HepG2 (cell line): ENCODE results near the gene PET100. TPM values are rescaled to one million over a fixed set of nuclear protein-coding genes. Genes with fewer than 3 reads are reported as not detected.

Source experiments
- ATAC-seq: fragments of 200-7000 bp; cut with Tn5 transposase; 3 replicates; pipeline ENCODE4 v1.9.1; 2020; ENCODE audit warnings: mild to moderate bottlenecking, moderate library complexity
- BruUV-seq: library from RNA; stranded (reverse); fragments of 400-500 nt; replicated peaks from 2 replicates; lab custom pipeline; 2021; lab: Mats Ljungman, UMichigan
- CTCF ChIA-PET: fragments of 300-600 bp; formaldehyde crosslinking; extraction: SDS; loops from one replicate; lab custom pipeline; 2021; ENCODE audit warnings: low total read pairs, inconsistent platforms, low intra/inter-chr PET ratio; lab: Yijun Ruan, JAX
- POLR2A ChIA-PET: fragments of 350-600 bp; sonication (Branson Sonifier 250); formaldehyde crosslinking; loops from one replicate; lab custom pipeline; 2020; ENCODE audit warnings: antibody characterized with exemption, inconsistent platforms; lab: Yijun Ruan, JAX
- DNase-seq: peaks from one replicate; pipeline ENCODE4 v3.0.0-alpha.2; 2015; ENCODE audit warnings: low spot score
- FAIRE-seq: peaks from 3 replicates; lab custom pipeline; 2011; peaks lifted over from hg19 to GRCh38; lab: Jason Lieb, UNC
- H2AFZ ChIP-seq: one replicate; pipeline ENCODE4 v1.6.1; 2011; ENCODE audit warnings: low read length, inconsistent platforms
- H3K27ac ChIP-seq: fragments of 300-600 bp; 3 replicates; pipeline ENCODE4 v1.8.0; 2011; ENCODE audit warnings: mixed run types, mild to moderate bottlenecking, mixed read lengths, low read length, inconsistent platforms; ENCODE audit not compliant: insufficient read depth; ENCODE audit errors: extremely low read length
- H3K27me3 ChIP-seq, 2 experiments: fragments of 200-600 bp in 1 of 2; 2 replicates in 1 of 2; 3 replicates in 1 of 2; pipeline versions ENCODE4 v1.6.0 to v1.8.0; 2011; ENCODE audit warnings: low read length in 2 of 2, mild to moderate bottlenecking in 2 of 2, moderate library complexity in 2 of 2, inconsistent platforms in 1 of 2; ENCODE audit not compliant: insufficient read depth in 2 of 2, control insufficient read depth in 1 of 2
- H3K36me3 ChIP-seq, 2 experiments: fragments of 200-600 bp in 1 of 2; replicated peaks in 1 of 2; 2 replicates in 1 of 2; 3 replicates in 1 of 2; pipeline versions ENCODE4 v1.5.1 to v1.8.0; 2011; ENCODE audit warnings: low read length in 2 of 2, inconsistent platforms in 1 of 2; ENCODE audit not compliant: insufficient read depth in 2 of 2, control insufficient read depth in 1 of 2
- H3K4me1 ChIP-seq: 2 replicates; pipeline ENCODE4 v1.5.1; 2012; ENCODE audit warnings: low read length, inconsistent platforms; ENCODE audit not compliant: insufficient read depth
- H3K4me2 ChIP-seq: 2 replicates; pipeline ENCODE4 v1.6.0; 2011; ENCODE audit warnings: low read depth, low read length, inconsistent platforms
- H3K4me3 ChIP-seq, 3 experiments: fragments of 200-600 bp in 1 of 3; sonication (generic), shearing (Covaris generic) in 1 of 3; replicated peaks in 1 of 3; 2 replicates each; pipeline ENCODE4 v1.5.1; 2011 to 2016; ENCODE audit warnings: low read length in 3 of 3, inconsistent platforms in 2 of 3, low read depth in 2 of 3, mild to moderate bottlenecking in 2 of 3, control low read depth in 1 of 3, mixed read lengths in 1 of 3; ENCODE audit not compliant: insufficient read depth in 1 of 3
- H3K79me2 ChIP-seq: one replicate; pipeline ENCODE4 v1.6.1; 2011; ENCODE audit warnings: low read length, inconsistent platforms; ENCODE audit not compliant: insufficient read depth
- H3K9ac ChIP-seq: 2 replicates; pipeline ENCODE4 v1.6.0; 2011; ENCODE audit warnings: mild to moderate bottlenecking, low read depth, low read length, inconsistent platforms; ENCODE audit not compliant: insufficient read depth
- H3K9me3 ChIP-seq: 2 replicates; pipeline ENCODE4 v1.5.1; 2012; ENCODE audit warnings: mild to moderate bottlenecking, low read length
- H4K20me1 ChIP-seq: 2 replicates; pipeline ENCODE4 v1.6.0; 2011; ENCODE audit warnings: inconsistent platforms, mild to moderate bottlenecking, low read length, moderate library complexity; ENCODE audit not compliant: insufficient read depth
- AGO1 ChIP-seq: fragments of 200-400 bp; formaldehyde crosslinking; IDR thresholded peaks from 2 replicates; pipeline ENCODE4 v1.6.1; 2017; ENCODE audit warnings: mild to moderate bottlenecking, low read depth, low read length, moderate library complexity; ENCODE audit not compliant: poor library complexity, severe bottlenecking
- AGO2 ChIP-seq: fragments of 200-400 bp; formaldehyde crosslinking; optimal IDR thresholded peaks from 2 replicates; pipeline ENCODE3; 2017; ENCODE audit warnings: mild to moderate bottlenecking, low read depth, low read length, moderate library complexity
- FOXA1 ChIP-seq, 2 experiments: fragments of 450-650 bp in 1 of 2; sonication (generic) in 1 of 2; formaldehyde crosslinking in 1 of 2; IDR thresholded peaks; 2 replicates each; pipeline versions ENCODE4 v1.4.0 to v1.6.1; 2016 to 2020; ENCODE audit warnings: missing genetic modification reagents in 1 of 2
- HNRNPK ChIP-seq: fragments of 200-400 bp; formaldehyde crosslinking; IDR thresholded peaks from 2 replicates; pipeline ENCODE4 v1.6.1; 2018; ENCODE audit warnings: low read length, low read depth, moderate library complexity, mild to moderate bottlenecking; ENCODE audit not compliant: poor library complexity, severe bottlenecking
- MEIS2 ChIP-seq: sonication (generic); formaldehyde crosslinking; IDR thresholded peaks from 2 replicates; pipeline ENCODE4 v1.9.0; 2021; ENCODE audit warnings: mild to moderate bottlenecking, missing genetic modification reagents
- POLR2G ChIP-seq: fragments of 200-400 bp; formaldehyde crosslinking; IDR thresholded peaks from 2 replicates; pipeline ENCODE4 v1.6.1; 2018; ENCODE audit warnings: mild to moderate bottlenecking, low read depth, low read length, moderate library complexity
- PRMT3 ChIP-seq: sonication (generic); formaldehyde crosslinking; IDR thresholded peaks from 2 replicates; pipeline ENCODE4 v1.8.1; 2022; ENCODE audit warnings: low read depth, mild to moderate bottlenecking, moderate library complexity, missing genetic modification reagents, borderline replicate concordance
- RBFOX2 ChIP-seq: fragments of 200-400 bp; formaldehyde crosslinking; IDR thresholded peaks from 2 replicates; pipeline ENCODE4 v1.6.1; 2017; ENCODE audit warnings: low read depth, mild to moderate bottlenecking, low read length
- RBM22 ChIP-seq: fragments of 200-400 bp; formaldehyde crosslinking; optimal IDR thresholded peaks from 2 replicates; pipeline ENCODE3; 2017; ENCODE audit warnings: mild to moderate bottlenecking, low read length, moderate library complexity
- U2AF1 ChIP-seq: fragments of 200-400 bp; formaldehyde crosslinking; optimal IDR thresholded peaks from 2 replicates; pipeline ENCODE3; 2017; ENCODE audit warnings: mild to moderate bottlenecking, low read depth, low read length
- ZNF101 ChIP-seq: sonication (generic); formaldehyde crosslinking; IDR thresholded peaks from 2 replicates; pipeline ENCODE4 v1.4.0; 2020; ENCODE audit warnings: mild to moderate bottlenecking, low read depth, missing genetic modification reagents, borderline replicate concordance
- ZNF383 ChIP-seq: sonication (generic); formaldehyde crosslinking; IDR thresholded peaks from 2 replicates; pipeline ENCODE4 v1.4.0; 2020; ENCODE audit warnings: missing genetic modification reagents, mild to moderate bottlenecking, borderline replicate concordance
- WGBS: methylation state at CpG from one replicate; pipeline ENCODE4 v1.1.6; 2017; ENCODE audit warnings: low lambda C conversion rate; 5-methylcytosine and 5-hydroxymethylcytosine counted together
- in situ Hi-C: cut with HindIII; loops from 2 replicates; pipeline ENCODE4 v1.10.0; 2017; ENCODE audit warnings: low pct_unique_long_range_greater_than_20kb; ENCODE audit not compliant: extremely low pct_ligation_motif_present
- intact Hi-C: fragments of 100-400 bp; cut with micrococcal nuclease; formaldehyde crosslinking; loops from one replicate; pipeline ENCODE4 v1.10.0; 2022; ENCODE audit not compliant: unreplicated experiment
- polyA plus RNA-seq, 8 experiments: library from polyadenylated mRNA; depleted of rRNA in 3 of 8; stranded (reverse) in 7 of 8; unstranded in 1 of 8; fragments of >200 nt; fragmentation: Illumina TruSeq in 4 of 8; extraction: Trizol in 4 of 8; gene quantifications; 2 replicates each; pipeline versions ENCODE4 v1.2.1 to v1.2.3, GENCODE V29; 2011 to 2016; ENCODE audit warnings: low read depth in 4 of 8, missing spikeins in 1 of 8, mixed read lengths in 1 of 8; ENCODE audit not compliant: insufficient read depth in 1 of 8
- total RNA-seq, 5 experiments: library from RNA; depleted of rRNA; stranded (reverse); fragments of >200 nt; fragmentation: Illumina TruSeq; extraction: Trizol; gene quantifications; 2 replicates each; pipeline ENCODE4 v1.2.3, GENCODE V29; 2016; ENCODE audit warnings: low read depth in 1 of 5
- TF ChIP-seq, protein P1 (sequence below): sonication (generic); formaldehyde crosslinking; IDR thresholded peaks from 2 replicates; pipeline ENCODE4 v1.8.1; 2023; ENCODE audit warnings: mild to moderate bottlenecking, missing genetic modification reagents

PET100 gene
- total and polyA plus RNA-seq, 2 of the 13 experiments (the other 11 are each of a cell fraction or from before 2014, with no cell fraction given): 22.3 to 66.5 TPM

DNA sequence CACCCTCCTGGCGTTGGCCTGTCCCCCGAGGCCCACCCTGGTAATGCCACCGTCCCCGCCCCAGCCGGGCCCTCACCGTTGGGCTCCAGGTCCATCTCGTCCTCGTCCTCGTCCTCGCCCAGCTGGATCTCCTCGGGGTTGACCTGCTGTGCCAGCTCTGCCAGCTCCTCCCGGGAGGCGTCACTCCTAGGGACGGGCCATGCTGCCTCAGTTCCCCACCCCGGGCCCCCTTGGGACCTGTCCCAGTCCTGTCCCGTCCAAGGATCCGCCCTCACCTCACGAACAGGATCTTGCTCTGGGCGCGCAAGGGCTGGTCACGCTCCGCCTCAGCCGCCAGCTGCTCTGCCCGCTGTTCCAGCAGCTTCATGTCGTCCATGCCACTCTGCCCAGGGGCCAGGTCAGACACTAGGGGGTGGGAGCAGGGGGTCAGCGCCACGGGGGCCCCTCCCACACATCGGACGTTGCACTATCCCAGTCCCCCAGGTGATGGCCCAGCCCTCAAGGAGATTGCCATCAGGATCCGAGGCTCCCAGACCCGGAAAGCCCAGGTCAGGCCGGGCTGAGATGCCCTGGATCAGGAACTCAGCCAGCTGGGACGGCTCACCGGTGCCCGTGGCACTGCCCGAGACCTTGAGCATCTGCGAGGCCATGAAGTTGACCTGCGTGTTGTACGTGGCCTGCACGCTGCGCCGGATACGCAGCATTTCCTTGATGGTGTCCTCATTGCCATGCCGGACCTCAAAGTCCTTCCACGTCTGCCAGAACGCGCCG is 9.7 kb upstream of the PET100 start:
- BruUV-seq: TSS peak; percentile 59
- Histone ChIP-seq H3K4me1 (no peaks in the 10 kb centered on the region; the same call in 1 of the 2 replicates), H3K4me3 (no peak overlapping the region), H2AFZ (no peak overlapping the region), H3K27me3 (no peaks in the 10 kb centered on the region; a peak in 1 of 5 replicates), H3K79me2 (no peaks in the 10 kb centered on the region), H3K9ac (no peak overlapping the region), H3K27ac (no peak overlapping the region), H3K4me2 (no peak overlapping the region), H3K9me3 (no peaks in the 10 kb centered on the region), H3K36me3 (peaks cover 24 to 55% of the 10 kb centered on the region in 2 experiments), H4K20me1 (no peaks in the 10 kb centered on the region)
- WGBS: 97% methylated on average over 33 of the region's 48 CpGs
- peak; percentile 2; the same call in 2 of the 3 replicates for ATAC-seq
- no peak for DNase-seq
- no peak for FAIRE-seq
- intact Hi-C loops (no loop called here), in situ Hi-C loops (no loop called here)
- TF ChIP-seq ZNF101 (CRISPR knock-in tag) (no peak), ZNF383 (CRISPR knock-in tag) (no peak), POLR2G (peak; percentile 60), RBM22 (peak; percentile 78), AGO1 (peak; percentile 29), FOXA1 (IDR thresholded peaks at IDR 0.05) (no peak), FOXA1 (CRISPR knock-in tag; IDR thresholded peaks at IDR 0.05) (no peak), MEIS2 (CRISPR knock-in tag) (no peak), U2AF1 (no peak), AGO2 (peak; percentile 85), RBFOX2 (peak; percentile 47; the same call in 1 of the 2 replicates), PRMT3 (CRISPR knock-in tag) (no peak), HNRNPK (peak; percentile 36)
- TF ChIP-seq, protein P1, sequence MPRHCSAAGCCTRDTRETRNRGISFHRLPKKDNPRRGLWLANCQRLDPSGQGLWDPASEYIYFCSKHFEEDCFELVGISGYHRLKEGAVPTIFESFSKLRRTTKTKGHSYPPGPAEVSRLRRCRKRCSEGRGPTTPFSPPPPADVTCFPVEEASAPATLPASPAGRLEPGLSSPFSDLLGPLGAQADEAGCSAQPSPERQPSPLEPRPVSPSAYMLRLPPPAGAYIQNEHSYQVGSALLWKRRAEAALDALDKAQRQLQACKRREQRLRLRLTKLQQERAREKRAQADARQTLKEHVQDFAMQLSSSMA (CRISPR knock-in tag): no peak
- CTCF ChIA-PET: no interaction called here
- POLR2A ChIA-PET: no interaction called here
